Stomach (tissue), 4 donors: ENCODE measurements around the gene LDHD.

ENCODE experiments used
- EP300 ChIP-seq: sonication (generic); formaldehyde crosslinking; IDR thresholded peaks from one replicate; pipeline ENCODE4 v1.6.1; 2017; ENCODE audit warnings: antibody characterized with exemption
- POLR2A ChIP-seq, 4 donors: fragments of 450-650 bp; IDR thresholded peaks; one replicate each; pipeline ENCODE4 v1.6.1; 2016; ENCODE audit warnings: antibody characterized with exemption in 4 of 4, control low read depth in 2 of 4, mild to moderate bottlenecking in 1 of 4, moderate library complexity in 1 of 4
- TF ChIP-seq, protein P1 (sequence below), 7 experiments: fragments of 450-650 bp in 4 of 7; fragments of 200-600 bp in 3 of 7; sonication (generic) in 3 of 7; IDR thresholded peaks; one replicate each; pipeline ENCODE4 v1.5.1; 2016 to 2019; ENCODE audit warnings: antibody characterized with exemption in 7 of 7, control low read depth in 2 of 7, mild to moderate bottlenecking in 1 of 7

GRCh38 chr16:75088216-75088615 is 28.4 kb downstream of the LDHD start:
- TF ChIP-seq, protein P1, sequence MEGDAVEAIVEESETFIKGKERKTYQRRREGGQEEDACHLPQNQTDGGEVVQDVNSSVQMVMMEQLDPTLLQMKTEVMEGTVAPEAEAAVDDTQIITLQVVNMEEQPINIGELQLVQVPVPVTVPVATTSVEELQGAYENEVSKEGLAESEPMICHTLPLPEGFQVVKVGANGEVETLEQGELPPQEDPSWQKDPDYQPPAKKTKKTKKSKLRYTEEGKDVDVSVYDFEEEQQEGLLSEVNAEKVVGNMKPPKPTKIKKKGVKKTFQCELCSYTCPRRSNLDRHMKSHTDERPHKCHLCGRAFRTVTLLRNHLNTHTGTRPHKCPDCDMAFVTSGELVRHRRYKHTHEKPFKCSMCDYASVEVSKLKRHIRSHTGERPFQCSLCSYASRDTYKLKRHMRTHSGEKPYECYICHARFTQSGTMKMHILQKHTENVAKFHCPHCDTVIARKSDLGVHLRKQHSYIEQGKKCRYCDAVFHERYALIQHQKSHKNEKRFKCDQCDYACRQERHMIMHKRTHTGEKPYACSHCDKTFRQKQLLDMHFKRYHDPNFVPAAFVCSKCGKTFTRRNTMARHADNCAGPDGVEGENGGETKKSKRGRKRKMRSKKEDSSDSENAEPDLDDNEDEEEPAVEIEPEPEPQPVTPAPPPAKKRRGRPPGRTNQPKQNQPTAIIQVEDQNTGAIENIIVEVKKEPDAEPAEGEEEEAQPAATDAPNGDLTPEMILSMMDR (IDR thresholded peaks at IDR 0.05), result no peak
- TF ChIP-seq POLR2A (IDR thresholded peaks at IDR 0.05) (no peak), EP300 (no peak)
